Left colon (tissue), 2 donors: ENCODE results near the gene GALNT12. TPM values are rescaled to one million over a fixed set of nuclear protein-coding genes. Genes with fewer than 3 reads are reported as not detected.
A peak's percentile ranks its signal among the peaks of the same experiment; 100 is the strongest.

Experiments used
- ATAC-seq: fragments of 200-7000 bp; cut with Tn5 transposase; one replicate; pipeline ENCODE4 v1.9.1; 2020; ENCODE audit warnings: mild to moderate bottlenecking, moderate library complexity
- DNase-seq, 2 donors: peaks; one replicate each; pipeline ENCODE4 v3.0.0-alpha.2; 2020
- intact Hi-C, 2 donors: fragments of 100-400 bp; cut with DNase I in 1 of 2; cut with micrococcal nuclease in 1 of 2; formaldehyde crosslinking; loops; one replicate each; pipeline versions ENCODE4 v1.11.2 to v1.14.0; 2022; cut with DNase I, micrococcal nuclease
- total RNA-seq, 2 donors: library from RNA; stranded (reverse); fragmentation: NEBNext Ultra II Directional; extraction: Animal tissue kit (Norgen Biotek cat#: 25700); gene quantifications; one replicate each; pipeline ENCODE4 v1.2.1, GENCODE V29; 2021
- donor health status: DM: no; HTN: no; CAD: no.
- donor health status: DM: yes; HTN: yes; CAD: no.

The GALNT12 gene
- total RNA-seq, 2 donors from 2014 or later = 115 to 156 TPM

GRCh38 chr9:98867429-98868168, 60.1 kb downstream of the GALNT12 start:
- ATAC-seq (peak; percentile 40), DNase-seq (peak; percentile 41 to 55)
- intact Hi-C loops = no loop called here

GRCh38 chr9:98869078-98869745, 61.7 kb downstream of the GALNT12 start:
- intact Hi-C loops = no loop called here
- DNase-seq (no peak), ATAC-seq (no peak)

DNA sequence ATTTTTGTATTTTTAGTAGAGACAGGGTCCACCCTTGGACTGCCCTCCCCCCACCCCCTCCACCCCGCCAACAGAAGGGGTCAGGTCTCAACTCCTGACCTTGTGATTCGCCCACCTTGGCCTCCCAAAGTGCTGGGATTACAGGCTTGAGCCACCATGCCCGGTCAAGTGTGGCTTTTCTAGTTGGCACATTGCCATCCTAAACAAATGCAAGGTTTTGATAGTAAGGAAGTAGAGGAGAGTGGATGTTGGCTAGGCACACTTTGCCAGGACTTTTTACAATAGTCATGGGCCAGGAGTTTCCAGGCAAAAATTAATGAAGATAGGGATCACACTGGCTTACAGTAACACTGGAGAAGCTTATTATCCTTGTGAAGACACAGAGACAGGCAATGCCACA, 62.4 kb downstream of the GALNT12 start:
- ATAC-seq (no peak), DNase-seq (no peak)
- intact Hi-C loops = no loop called here

DNA sequence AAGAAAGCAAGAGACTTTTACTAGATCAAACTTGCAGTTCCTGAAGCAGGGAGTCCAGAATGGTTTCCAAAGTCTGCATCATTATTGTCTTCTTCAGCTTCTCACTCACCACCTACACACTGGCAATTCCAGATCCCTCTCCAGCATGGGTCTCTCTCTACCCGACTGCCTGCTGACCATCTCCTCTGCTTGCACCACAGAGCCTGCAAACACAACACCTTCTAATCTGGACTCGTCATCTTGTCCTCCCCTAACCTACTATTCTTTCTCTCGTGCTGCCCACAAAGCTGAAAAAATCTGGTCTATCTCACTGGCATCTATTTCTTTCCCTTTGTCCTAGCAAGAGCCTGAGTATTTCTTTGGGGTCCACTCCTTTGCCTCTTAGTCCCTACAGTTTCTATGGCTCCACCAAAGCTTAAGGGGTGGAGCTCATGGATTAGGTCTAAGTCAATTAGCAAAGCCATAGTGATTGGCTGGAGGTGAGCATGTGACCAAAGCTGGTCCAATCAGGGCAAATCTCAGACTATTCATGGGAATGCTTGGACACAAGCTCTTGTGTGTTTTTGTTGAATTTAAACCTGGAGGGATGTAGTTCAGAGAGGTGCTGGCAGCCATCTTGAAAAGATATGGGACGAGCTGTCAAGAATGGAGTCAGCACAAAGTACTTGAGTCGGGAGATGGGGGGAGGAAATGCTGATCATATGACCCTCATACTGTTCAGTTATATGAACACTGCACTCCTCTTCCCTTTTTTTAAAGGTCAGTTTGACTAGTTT, 63.5 kb downstream of the GALNT12 start:
- no peak for DNase-seq
- ATAC-seq = no peak
- intact Hi-C loops = no loop called here

DNA sequence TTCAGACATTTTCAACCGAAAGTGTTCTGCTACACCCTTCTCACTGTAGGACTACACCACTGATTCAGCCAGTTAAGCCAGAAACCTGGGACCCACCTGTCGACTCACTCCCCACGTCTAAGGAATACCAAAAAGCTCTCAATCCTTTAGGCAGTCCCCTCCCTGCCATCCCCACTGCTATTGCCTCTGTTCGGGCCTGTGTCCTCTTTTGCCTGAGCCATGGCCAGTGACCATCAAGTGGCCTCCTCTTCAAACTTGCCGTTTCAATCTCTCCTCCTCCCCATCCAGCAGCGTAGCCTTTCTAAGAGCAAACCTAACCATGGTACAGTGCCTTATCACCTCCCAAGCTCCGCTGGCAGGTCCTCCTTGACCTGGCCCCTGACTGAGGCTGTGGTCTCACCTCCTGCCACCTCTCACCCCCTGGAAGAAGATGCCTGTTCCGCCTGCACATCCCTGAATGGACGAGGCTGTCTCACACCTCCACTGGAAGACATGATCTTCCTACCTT, 64.1 kb downstream of the GALNT12 start:
- DNase-seq (no peak), ATAC-seq (no peak)
- intact Hi-C loops = no loop called here

- intact Hi-C loops = no loop called here
- ATAC-seq = no peak
- no peak for DNase-seq
These were observed 66.1 kb downstream of the GALNT12 start for GRCh38 chr9:98873526-98873925.

DNA sequence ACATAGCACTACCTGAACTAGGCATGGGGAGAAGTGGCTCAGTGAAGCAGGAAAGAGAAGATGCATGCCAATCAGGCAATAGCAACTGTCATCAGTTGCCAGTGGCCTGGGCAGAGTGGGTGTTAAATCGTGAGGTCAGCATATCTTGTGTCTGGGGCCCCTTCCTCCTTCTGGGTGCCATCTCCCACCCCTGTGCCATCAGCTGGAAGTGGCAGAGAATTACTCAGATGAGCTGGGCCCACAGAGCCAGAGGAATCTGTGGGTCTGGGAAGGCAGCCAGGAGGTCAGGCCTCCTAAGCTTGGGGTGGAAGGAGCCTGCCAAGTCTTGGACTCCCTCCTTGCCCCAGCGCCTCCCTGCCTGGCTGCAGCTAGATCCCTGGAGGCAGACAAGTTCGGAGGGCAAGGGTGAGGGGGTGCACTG, 66.5 kb downstream of the GALNT12 start:
- peak in 1 of 2 donors; percentile 20 for DNase-seq
- ATAC-seq = no peak
- intact Hi-C loops = no loop called here

DNA sequence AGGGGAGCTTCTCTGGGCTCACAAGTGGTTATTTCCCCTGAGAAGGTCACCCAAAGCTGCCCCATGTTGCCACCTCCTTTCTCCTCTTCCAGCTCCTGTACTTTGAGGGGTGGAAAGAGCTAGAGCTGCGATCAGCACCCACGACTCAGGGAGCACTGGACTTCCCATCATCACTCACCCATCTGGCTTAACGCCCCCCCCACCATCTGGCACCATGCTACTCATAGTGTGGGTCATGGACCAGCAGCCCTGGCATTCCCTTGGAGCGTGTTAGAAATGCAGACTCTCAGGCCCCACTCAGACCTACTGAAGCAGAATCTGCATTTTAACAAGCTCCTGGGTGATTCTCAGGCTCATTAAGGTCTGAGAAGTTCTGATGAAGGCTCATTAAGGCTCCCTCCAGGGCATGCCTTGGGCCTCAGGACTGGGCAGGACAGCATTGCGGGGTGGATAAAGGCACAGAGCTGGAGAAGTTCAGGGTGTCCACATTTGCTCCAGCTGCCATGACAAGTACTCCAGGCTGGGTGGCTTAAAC, 67.3 kb downstream of the GALNT12 start:
- DNase-seq (no peak), ATAC-seq (no peak)
- intact Hi-C loops = no loop called here

- intact Hi-C loops = no loop called here
- ATAC-seq (no peak), DNase-seq (no peak)
These were observed 68.1 kb downstream of the GALNT12 start for GRCh38 chr9:98875536-98875935.

GRCh38 chr9:98877311-98877710, 69.8 kb downstream of the GALNT12 start:
- ATAC-seq (no peak), DNase-seq (no peak)
- intact Hi-C loops = no loop called here

- intact Hi-C loops = no loop called here
These were observed 71.9 kb downstream of the GALNT12 start for GRCh38 chr9:98879094-98879962.

DNA sequence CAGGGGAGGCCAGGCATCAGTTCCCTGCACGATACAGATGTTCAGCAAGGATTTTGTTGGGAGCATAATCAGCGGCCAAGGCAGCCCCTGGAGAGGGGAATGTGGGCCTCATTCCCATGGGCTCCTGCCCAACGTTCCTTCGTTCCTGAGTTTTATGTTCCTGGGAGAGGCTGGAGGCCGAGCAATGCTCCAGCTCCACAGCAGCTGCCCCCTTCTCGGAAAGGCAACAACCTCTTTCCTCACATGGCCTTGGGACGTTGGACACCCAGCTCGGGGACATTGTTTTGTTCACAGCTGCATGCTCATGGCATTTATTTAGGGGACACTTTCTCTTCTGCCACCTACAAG, 72.5 kb downstream of the GALNT12 start:
- DNase-seq = no peak
- ATAC-seq = no peak
- intact Hi-C loops = no loop called here

More at GRCh38 chr9:98879094-98879962, 71.9 kb downstream of the GALNT12 start:
- DNase-seq = no peak
- no peak for ATAC-seq

DNA sequence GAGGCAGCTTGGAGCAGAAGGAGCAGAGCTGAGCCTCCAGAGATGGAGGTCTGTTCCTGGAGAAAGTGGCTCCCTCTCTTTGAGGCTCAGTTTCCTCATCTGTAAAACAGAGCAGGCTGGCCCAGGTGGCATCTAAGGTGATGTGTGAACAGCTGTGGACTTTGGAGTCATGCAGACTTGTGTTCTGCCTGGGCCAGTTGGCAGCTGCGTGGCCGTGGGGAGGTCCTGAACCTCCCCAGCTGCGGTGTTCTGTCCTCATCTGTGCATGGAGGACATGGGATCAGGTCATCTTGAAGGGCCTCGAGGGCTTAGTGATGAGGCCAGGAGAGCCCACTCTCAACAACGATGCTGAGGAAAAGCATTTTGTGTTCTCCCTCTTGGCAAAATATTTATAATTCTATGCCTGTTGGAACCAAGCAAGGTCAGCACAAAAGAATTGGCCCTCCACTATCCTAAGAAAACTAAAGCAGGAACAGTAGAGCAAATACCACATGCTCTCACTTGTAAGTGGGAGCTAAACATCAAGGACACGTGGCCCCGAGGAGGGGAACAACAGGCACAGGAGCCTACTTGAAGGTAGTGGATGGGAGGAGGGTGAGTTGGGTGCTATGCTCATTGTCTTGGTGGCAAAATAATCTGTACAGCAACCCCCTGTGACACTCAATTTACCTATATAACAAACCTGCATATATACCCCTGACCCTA, 73.0 kb downstream of the GALNT12 start:
- no peak for ATAC-seq
- intact Hi-C loops = no loop called here
- no peak for DNase-seq

DNA sequence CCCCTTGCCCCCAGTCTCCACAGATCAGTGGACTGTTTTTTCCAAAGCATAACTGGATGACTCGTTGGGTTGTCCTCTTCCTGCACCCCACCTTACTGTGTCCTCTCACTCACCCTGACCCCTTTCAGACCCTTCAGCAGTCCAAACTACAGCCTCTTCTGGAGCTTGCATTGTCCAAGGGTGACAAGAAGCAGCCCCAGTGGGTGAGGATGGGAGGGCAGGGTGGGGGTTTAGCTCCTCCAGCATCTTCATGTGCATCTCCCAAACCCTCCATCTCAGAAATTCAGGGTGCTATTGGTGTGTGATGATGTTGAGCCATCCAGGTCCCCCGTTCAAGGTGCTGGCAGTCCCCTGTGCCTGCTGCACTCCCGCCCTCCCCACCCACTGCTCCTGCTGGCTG, 73.9 kb downstream of the GALNT12 start:
- ATAC-seq = no peak
- intact Hi-C loops = no loop called here
- no peak for DNase-seq

GRCh38 chr9:98881836-98882568, 74.5 kb downstream of the GALNT12 start:
- ATAC-seq (no peak), DNase-seq (no peak)
- intact Hi-C loops = no loop called here

DNA sequence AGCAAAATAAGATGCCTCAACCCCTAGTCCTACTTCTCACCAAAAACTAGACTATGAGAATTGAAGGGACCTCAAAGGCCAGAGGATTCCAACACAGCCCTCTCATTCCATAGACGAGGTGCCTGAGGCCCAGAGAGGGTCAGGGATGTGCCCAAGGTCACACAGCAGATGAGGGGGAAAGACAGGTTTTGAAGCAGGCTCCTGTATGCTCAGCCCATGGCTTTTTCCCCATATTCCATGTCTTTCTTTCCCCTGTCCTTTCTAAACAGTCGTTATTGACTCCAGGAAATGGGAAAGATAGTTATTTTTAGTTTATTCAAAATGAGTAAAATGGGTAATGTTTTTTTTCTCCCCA, 75.1 kb downstream of the GALNT12 start:
- intact Hi-C loops = no loop called here
- DNase-seq (no peak), ATAC-seq (no peak)

DNA sequence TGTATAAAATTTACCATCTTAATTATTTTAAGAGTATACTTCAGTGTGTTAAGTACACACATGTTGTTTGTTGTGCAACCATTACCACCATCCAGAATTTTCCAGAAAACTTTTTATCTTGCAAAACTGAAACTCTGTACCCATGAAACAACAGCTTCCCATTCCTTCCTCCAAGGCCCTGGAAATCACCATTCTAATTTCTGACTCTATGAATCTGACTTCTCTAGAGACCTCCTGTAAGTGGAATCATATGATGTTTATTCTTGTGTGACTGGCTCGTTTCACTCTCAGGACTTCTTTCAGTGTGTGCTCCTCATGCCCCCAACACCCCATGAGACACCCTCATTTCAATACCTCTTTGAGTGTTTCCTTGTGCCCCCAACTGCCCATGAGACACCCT, 75.8 kb downstream of the GALNT12 start:
- ATAC-seq = no peak
- no peak for DNase-seq
- intact Hi-C loops = no loop called here
